Posterior cingulate gyrus (tissue), 11 donors: ENCODE data around the gene TEX44.
A peak's percentile ranks its signal among the peaks of the same experiment; 100 is the strongest.

Experiments
- DNase-seq, 10 donors: peaks; one replicate each; pipeline versions ENCODE4 v3.0.0 to v3.0.0-alpha.2; 2020 to 2021; ENCODE audit warnings: mixed read lengths in 3 of 10
- intact Hi-C: fragments of 100-400 bp; cut with DNase I; formaldehyde crosslinking; loops from one replicate; pipeline ENCODE4 v1.15.1; 2023

TEX44 gene

GRCh38 chr2:231602859-231603467 is 10.3 kb downstream of the TEX44 start:
- intact Hi-C loops = loop anchor here (5.0 kb wide), 1 partner anchor 86 kb away; no protein-coding TSS in a partner anchor
- DNase-seq = peak in 2 of 10 donors; percentile 41 to 81

- intact Hi-C loops = loop anchor here (5.0 kb wide), 1 partner anchor 87 kb away; no protein-coding TSS in a partner anchor
- peak; percentile 76 to 98 (median 86) for DNase-seq
Measured at GRCh38 chr2:231604101-231604684, 11.5 kb downstream of the TEX44 start.

- intact Hi-C loops = loop anchor here (5.0 kb wide), 1 partner anchor 88 kb away; no protein-coding TSS in a partner anchor
- DNase-seq = peak; percentile 100
Measured at GRCh38 chr2:231604685-231605606, 12.3 kb downstream of the TEX44 start.

- intact Hi-C loops = no loop called here
- DNase-seq = peak in 8 of 10 donors; percentile 37 to 94 (median 51)
Measured at GRCh38 chr2:231605607-231606091, 13.0 kb downstream of the TEX44 start.

GRCh38 chr2:231606941-231607340 is 14.3 kb downstream of the TEX44 start:
- intact Hi-C loops = no loop called here
- peak in 1 of 10 donors; percentile 81 for DNase-seq

GRCh38 chr2:231611273-231612108 is 18.8 kb downstream of the TEX44 start:
- intact Hi-C loops = loop anchor here (1.0 to 2.0 kb wide), 2 partner anchors 64 to 175 kb away; partner anchors contain the start of gene COPS7B
- DNase-seq = peak in 2 of 10 donors; percentile 49 to 88

GRCh38 chr2:231612109-231612455 is 19.4 kb downstream of the TEX44 start:
- intact Hi-C loops = loop anchor here (1.0 to 2.0 kb wide), 2 partner anchors 63 to 175 kb away; partner anchors contain the start of gene COPS7B
- no peak for DNase-seq

- intact Hi-C loops = loop anchor here (1.0 to 2.0 kb wide), 2 partner anchors 63 to 174 kb away; partner anchors contain the start of gene COPS7B
- peak; percentile 84 to 99 (median 92) for DNase-seq
Measured at GRCh38 chr2:231612456-231613330, 20.0 kb downstream of the TEX44 start.

GRCh38 chr2:231613331-231613662 is 20.6 kb downstream of the TEX44 start:
- intact Hi-C loops = loop anchor here (2.0 kb wide), 1 partner anchor 174 kb away; the partner anchor contains the start of gene COPS7B
- DNase-seq = peak in 4 of 10 donors; percentile 24 to 85 (median 28)

GRCh38 chr2:231613663-231614558 is 21.2 kb downstream of the TEX44 start:
- intact Hi-C loops = loop anchor here (1.0 to 2.0 kb wide), 3 partner anchors 48 to 173 kb away; partner anchors contain the start of genes COPS7B and PTMA
- peak; percentile 78 to 99 (median 88) for DNase-seq

GRCh38 chr2:231614559-231615057 is 21.9 kb downstream of the TEX44 start:
- peak in 8 of 10 donors; percentile 54 to 96 (median 60) for DNase-seq
- intact Hi-C loops = loop anchor here (1.0 kb wide), 2 partner anchors 48 to 94 kb away; partner anchors contain the start of gene PTMA

- intact Hi-C loops = no loop called here
Measured at GRCh38 chr2:231615058-231615671, 22.5 kb downstream of the TEX44 start.

GRCh38 chr2:231616296-231616695 is 23.6 kb downstream of the TEX44 start:
- intact Hi-C loops = no loop called here
- DNase-seq = no peak

More at GRCh38 chr2:231615058-231615671, 22.5 kb downstream of the TEX44 start:
- peak in 3 of 10 donors; percentile 22 to 86 (median 73) for DNase-seq

- intact Hi-C loops = no loop called here
Measured at GRCh38 chr2:231617059-231617926, 24.6 kb downstream of the TEX44 start.

GRCh38 chr2:231621051-231621879 is 28.6 kb downstream of the TEX44 start:
- intact Hi-C loops = no loop called here
- peak in 9 of 10 donors; percentile 36 to 91 (median 46) for DNase-seq

More at GRCh38 chr2:231617059-231617926, 24.6 kb downstream of the TEX44 start:
- no peak for DNase-seq
